Caco-2 (cell line): Measurements from ENCODE around the gene EPHA4. TPM values are rescaled to one million over a fixed set of nuclear protein-coding genes. Genes with fewer than 3 reads are reported as not detected.

Source experiments
- BruUV-seq: library from RNA; stranded (reverse); fragments of 400-500 nt; replicated peaks from 2 replicates; lab custom pipeline; 2021; lab: Mats Ljungman, UMichigan
- CTCF ChIA-PET: fragments of 300-600 bp; sonication (Branson Sonifier 250); formaldehyde crosslinking; loops from one replicate; lab custom pipeline; 2022; ENCODE audit warnings: antibody characterized with exemption; lab: Charles Lee
- POLR2A ChIA-PET: fragments of 300-600 bp; sonication (Branson Sonifier 250); formaldehyde crosslinking; loops from one replicate; lab custom pipeline; 2022; ENCODE audit warnings: antibody characterized with exemption; lab: Charles Lee
- DNase-seq, 2 experiments: peaks; one replicate each; pipeline versions ENCODE4 v3.0.0 to v3.0.0-alpha.2; 2020 to 2022
- H3K27me3 ChIP-seq: replicated peaks from 2 replicates; pipeline ENCODE4 v1.6.0; 2011; ENCODE audit warnings: low read length; ENCODE audit not compliant: control insufficient read depth, insufficient read depth
- H3K36me3 ChIP-seq: 2 replicates; pipeline ENCODE4 v1.5.1; 2011; ENCODE audit warnings: low read length; ENCODE audit not compliant: control insufficient read depth, insufficient read depth
- H3K4me1 ChIP-seq: fragments of 250-450 bp; sonication (Bioruptor Pico); 2 replicates; pipeline ENCODE4 v1.5.1; 2020; ENCODE audit warnings: mild to moderate bottlenecking
- H3K4me3 ChIP-seq: 2 replicates; pipeline ENCODE4 v1.5.1; 2011; ENCODE audit warnings: low read depth, mild to moderate bottlenecking, control low read depth, low read length
- H3K9me3 ChIP-seq: fragments of 250-450 bp; sonication (Bioruptor Pico); 2 replicates; pipeline ENCODE4 v1.5.1; 2020; ENCODE audit warnings: mild to moderate bottlenecking, moderate library complexity
- H3K27ac Mint-ChIP-seq: one replicate; pipeline ENCODE4 v1.8.0; 2022; ENCODE audit warnings: mixed read lengths; ENCODE audit not compliant: unreplicated experiment
- H3K27me3 Mint-ChIP-seq: one replicate; pipeline ENCODE4 v1.8.0; 2022; ENCODE audit warnings: mixed read lengths; ENCODE audit not compliant: insufficient read depth, unreplicated experiment
- H3K36me3 Mint-ChIP-seq: one replicate; pipeline ENCODE4 v1.8.0; 2022; ENCODE audit warnings: mild to moderate bottlenecking, mixed read lengths; ENCODE audit not compliant: insufficient read depth, unreplicated experiment
- H3K4me1 Mint-ChIP-seq: one replicate; pipeline ENCODE4 v1.8.0; 2022; ENCODE audit warnings: low read depth, mixed read lengths; ENCODE audit not compliant: unreplicated experiment
- H3K4me3 Mint-ChIP-seq: one replicate; pipeline ENCODE4 v1.8.0; 2022; ENCODE audit warnings: mild to moderate bottlenecking, moderate library complexity, mixed read lengths; ENCODE audit not compliant: unreplicated experiment
- H3K9me3 Mint-ChIP-seq: one replicate; pipeline ENCODE4 v1.8.0; 2022; ENCODE audit warnings: mixed read lengths; ENCODE audit not compliant: unreplicated experiment
- intact Hi-C: fragments of 100-400 bp; cut with micrococcal nuclease; formaldehyde crosslinking; loops from one replicate; pipeline ENCODE4 v1.10.0; 2022; ENCODE audit not compliant: unreplicated experiment
- total RNA-seq: library from RNA; stranded (reverse); gene quantifications from 2 replicates; pipeline ENCODE4 v1.2.3, GENCODE V29; 2022
- TF ChIP-seq, protein P1 (sequence below), 2 experiments: fragments of 200-600 bp in 1 of 2; IDR thresholded peaks; 1 replicate in 1 of 2; 2 replicates in 1 of 2; pipeline versions ENCODE4 v1.5.1 to v1.8.0; 2011 to 2022; ENCODE audit warnings: antibody characterized with exemption in 1 of 2, control low read depth in 1 of 2, inconsistent platforms in 1 of 2, low read depth in 1 of 2, low read length in 1 of 2, mild to moderate bottlenecking in 1 of 2, moderate library complexity in 1 of 2; ENCODE audit not compliant: insufficient read depth in 1 of 2, severe bottlenecking in 1 of 2, unreplicated experiment in 1 of 2

Gene EPHA4
- total RNA-seq, 1 experiment from 2014 or later, result 95.5 TPM

DNA sequence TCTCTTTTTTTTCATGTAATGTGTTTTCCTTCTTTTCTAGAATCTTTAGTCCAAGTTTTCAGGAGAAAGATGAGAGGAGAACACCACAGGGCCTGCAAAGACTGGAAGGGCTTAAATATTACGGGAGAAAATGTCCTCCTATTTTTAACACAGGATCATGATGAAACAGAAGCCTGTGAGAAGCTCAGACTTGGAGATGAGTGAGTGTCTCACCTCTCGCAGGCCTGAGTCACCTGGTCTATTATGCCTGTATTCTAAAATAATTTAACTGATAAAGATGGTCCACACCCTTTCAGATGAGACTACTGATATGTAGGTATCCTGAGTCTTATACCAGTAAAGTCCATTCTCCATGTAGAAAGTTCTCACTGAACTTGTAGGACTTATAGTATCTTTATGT is 143.2 kb downstream of the EPHA4 start:
- Histone ChIP-seq H3K9me3 (no peaks in the 10 kb centered on the region), H3K36me3 (no peaks in the 10 kb centered on the region; the same call in 1 of the 2 replicates), H3K4me1 (no peaks in the 10 kb centered on the region), H3K27me3 (no peaks in the 10 kb centered on the region), H3K4me3 (no peak overlapping the region)
- intact Hi-C loops, result no loop called here
- TF ChIP-seq, protein P1, sequence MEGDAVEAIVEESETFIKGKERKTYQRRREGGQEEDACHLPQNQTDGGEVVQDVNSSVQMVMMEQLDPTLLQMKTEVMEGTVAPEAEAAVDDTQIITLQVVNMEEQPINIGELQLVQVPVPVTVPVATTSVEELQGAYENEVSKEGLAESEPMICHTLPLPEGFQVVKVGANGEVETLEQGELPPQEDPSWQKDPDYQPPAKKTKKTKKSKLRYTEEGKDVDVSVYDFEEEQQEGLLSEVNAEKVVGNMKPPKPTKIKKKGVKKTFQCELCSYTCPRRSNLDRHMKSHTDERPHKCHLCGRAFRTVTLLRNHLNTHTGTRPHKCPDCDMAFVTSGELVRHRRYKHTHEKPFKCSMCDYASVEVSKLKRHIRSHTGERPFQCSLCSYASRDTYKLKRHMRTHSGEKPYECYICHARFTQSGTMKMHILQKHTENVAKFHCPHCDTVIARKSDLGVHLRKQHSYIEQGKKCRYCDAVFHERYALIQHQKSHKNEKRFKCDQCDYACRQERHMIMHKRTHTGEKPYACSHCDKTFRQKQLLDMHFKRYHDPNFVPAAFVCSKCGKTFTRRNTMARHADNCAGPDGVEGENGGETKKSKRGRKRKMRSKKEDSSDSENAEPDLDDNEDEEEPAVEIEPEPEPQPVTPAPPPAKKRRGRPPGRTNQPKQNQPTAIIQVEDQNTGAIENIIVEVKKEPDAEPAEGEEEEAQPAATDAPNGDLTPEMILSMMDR (IDR thresholded peaks at IDR 0.05; ENCODE audit: insufficient read depth in 1 of 2, low read depth in 1 of 2, low read length in 1 of 2, severe bottlenecking in 1 of 2, unreplicated experiment in 1 of 2), result no peak
- POLR2A ChIA-PET, result no interaction called here
- Mint-ChIP-seq H3K27ac (no peak overlapping the region), H3K9me3 (no peaks in the 10 kb centered on the region), H3K36me3 (peaks cover 59% of the 10 kb centered on the region), H3K4me3 (no peak overlapping the region), H3K27me3 (no peaks in the 10 kb centered on the region), H3K4me1 (no peaks in the 10 kb centered on the region)
- DNase-seq, result no peak
- BruUV-seq, result no TSS peak
- CTCF ChIA-PET, result no interaction called here

- Mint-ChIP-seq H3K27me3 (no peaks in the 10 kb centered on the region), H3K9me3 (no peaks in the 10 kb centered on the region), H3K4me3 (no peak overlapping the region), H3K36me3 (peaks cover 56% of the 10 kb centered on the region), H3K4me1 (no peaks in the 10 kb centered on the region), H3K27ac (no peak overlapping the region)
- ChIA-PET CTCF (no interaction called here), POLR2A (no interaction called here)
- intact Hi-C loops, result loop anchor here (2.0 kb wide), 1 partner anchor 542 kb away; no protein-coding TSS in a partner anchor
- BruUV-seq, result no TSS peak
- DNase-seq, result no peak
- no peaks in the 10 kb centered on the region; the same call in 1 of the 2 replicates for H3K36me3 ChIP-seq
- no peaks in the 10 kb centered on the region for H3K9me3 ChIP-seq
- H3K27me3 ChIP-seq, result no peaks in the 10 kb centered on the region
- H3K4me1 ChIP-seq, result no peaks in the 10 kb centered on the region
- TF ChIP-seq, protein P1 (IDR thresholded peaks at IDR 0.05; ENCODE audit: insufficient read depth in 1 of 2, low read depth in 1 of 2, low read length in 1 of 2, severe bottlenecking in 1 of 2, unreplicated experiment in 1 of 2), result no peak
- H3K4me3 ChIP-seq, result no peak overlapping the region
Measured at GRCh38 chr2:221426929-221427328, 145.2 kb downstream of the EPHA4 start.

DNA sequence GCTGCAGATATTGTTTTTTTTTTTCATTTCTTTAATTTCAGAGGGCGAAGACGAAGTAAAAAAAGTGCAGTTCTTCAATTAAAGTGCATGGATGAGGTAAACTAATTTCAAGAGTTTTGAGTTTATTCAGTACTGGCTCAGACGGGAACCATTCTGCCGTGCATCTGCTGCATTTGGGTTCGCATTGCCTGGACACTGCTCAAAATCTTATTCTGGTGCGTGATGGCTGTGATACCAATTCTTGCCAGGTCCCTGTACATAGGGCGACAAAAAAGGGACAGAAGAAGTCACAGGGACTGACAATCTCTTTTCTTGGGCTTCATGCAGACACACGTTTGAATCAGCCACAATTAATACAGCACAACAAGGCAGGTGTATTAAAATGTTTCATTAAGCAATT is 146.2 kb downstream of the EPHA4 start:
- ChIA-PET POLR2A (no interaction called here), CTCF (no interaction called here)
- Histone ChIP-seq H3K4me3 (no peak overlapping the region), H3K27me3 (no peaks in the 10 kb centered on the region), H3K4me1 (no peaks in the 10 kb centered on the region), H3K36me3 (no peaks in the 10 kb centered on the region; the same call in 1 of the 2 replicates), H3K9me3 (no peaks in the 10 kb centered on the region)
- no peak for DNase-seq
- intact Hi-C loops, result loop anchor here (2.0 kb wide), 1 partner anchor 543 kb away; no protein-coding TSS in a partner anchor
- no TSS peak for BruUV-seq
- no peak overlapping the region for H3K27ac Mint-ChIP-seq
- no peak overlapping the region for H3K4me3 Mint-ChIP-seq
- no peaks in the 10 kb centered on the region for H3K27me3 Mint-ChIP-seq
- H3K36me3 Mint-ChIP-seq, result peaks cover 66% of the 10 kb centered on the region
- H3K4me1 Mint-ChIP-seq, result no peaks in the 10 kb centered on the region
- TF ChIP-seq, protein P1 (IDR thresholded peaks at IDR 0.05; ENCODE audit: insufficient read depth in 1 of 2, low read depth in 1 of 2, low read length in 1 of 2, severe bottlenecking in 1 of 2, unreplicated experiment in 1 of 2), result no peak
- H3K9me3 Mint-ChIP-seq, result no peaks in the 10 kb centered on the region
